Prostate gland (tissue), 2 donors: ENCODE results near the gene NDUFB1.

Source experiments
- POLR2A ChIP-seq: fragments of 450-650 bp; IDR thresholded peaks from one replicate; pipeline ENCODE4 v1.6.1; 2016; ENCODE audit warnings: antibody characterized with exemption, mild to moderate bottlenecking
- POLR2AphosphoS5 ChIP-seq: sonication (generic); formaldehyde crosslinking; IDR thresholded peaks from one replicate; pipeline ENCODE4 v1.6.1; 2017; ENCODE audit warnings: antibody characterized with exemption
- TF ChIP-seq, protein P1 (sequence below), 4 experiments: fragments of 200-600 bp in 2 of 4; fragments of 450-650 bp in 2 of 4; sonication (generic) in 2 of 4; IDR thresholded peaks; 1 replicate in 3 of 4; 2 replicates in 1 of 4; pipeline ENCODE4 v1.5.1; 2016 to 2019; ENCODE audit warnings: antibody characterized with exemption in 4 of 4, mild to moderate bottlenecking in 2 of 4, moderate library complexity in 2 of 4

DNA sequence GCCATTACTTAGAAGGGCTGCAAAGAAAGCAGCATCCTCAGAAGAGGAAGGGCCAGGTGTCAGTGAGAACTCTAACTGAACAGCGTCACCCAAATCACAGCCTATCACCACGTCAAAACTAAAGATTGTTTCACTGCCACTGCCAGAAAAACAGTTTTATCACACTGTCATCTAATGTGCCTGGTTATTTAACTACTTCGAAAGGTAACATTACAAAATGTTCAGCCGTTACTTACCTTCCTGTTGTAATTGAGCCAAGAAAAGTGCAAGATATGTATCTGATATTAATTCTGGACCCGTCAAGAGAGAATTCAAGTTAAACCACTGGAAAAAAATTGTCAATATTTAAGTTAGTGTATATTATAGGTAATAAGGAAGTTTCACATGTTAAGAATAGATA lies 33.0 kb downstream of the NDUFB1 start:
- TF ChIP-seq POLR2A (no peak), POLR2AphosphoS5 (peak; percentile 87)
- TF ChIP-seq, protein P1, sequence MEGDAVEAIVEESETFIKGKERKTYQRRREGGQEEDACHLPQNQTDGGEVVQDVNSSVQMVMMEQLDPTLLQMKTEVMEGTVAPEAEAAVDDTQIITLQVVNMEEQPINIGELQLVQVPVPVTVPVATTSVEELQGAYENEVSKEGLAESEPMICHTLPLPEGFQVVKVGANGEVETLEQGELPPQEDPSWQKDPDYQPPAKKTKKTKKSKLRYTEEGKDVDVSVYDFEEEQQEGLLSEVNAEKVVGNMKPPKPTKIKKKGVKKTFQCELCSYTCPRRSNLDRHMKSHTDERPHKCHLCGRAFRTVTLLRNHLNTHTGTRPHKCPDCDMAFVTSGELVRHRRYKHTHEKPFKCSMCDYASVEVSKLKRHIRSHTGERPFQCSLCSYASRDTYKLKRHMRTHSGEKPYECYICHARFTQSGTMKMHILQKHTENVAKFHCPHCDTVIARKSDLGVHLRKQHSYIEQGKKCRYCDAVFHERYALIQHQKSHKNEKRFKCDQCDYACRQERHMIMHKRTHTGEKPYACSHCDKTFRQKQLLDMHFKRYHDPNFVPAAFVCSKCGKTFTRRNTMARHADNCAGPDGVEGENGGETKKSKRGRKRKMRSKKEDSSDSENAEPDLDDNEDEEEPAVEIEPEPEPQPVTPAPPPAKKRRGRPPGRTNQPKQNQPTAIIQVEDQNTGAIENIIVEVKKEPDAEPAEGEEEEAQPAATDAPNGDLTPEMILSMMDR (IDR thresholded peaks at IDR 0.05): no peak
